Astrocyte of the cerebellum (primary cell): Measurements from ENCODE around the gene AJM1.
"Not testable (repeated sequence)": the region's sequence is repeated elsewhere in the genome, so short reads cannot be mapped to it uniquely, and the experiment has no call there.

Source experiments
- DNase-seq: peaks from one replicate; pipeline ENCODE4 v3.0.0-alpha.2; 2011; ENCODE audit warnings: low read depth
- H3K4me3 ChIP-seq: 2 replicates; pipeline ENCODE4 v1.5.1; 2011; ENCODE audit warnings: mild to moderate bottlenecking, low read depth, low read length, moderate library complexity
- in situ Hi-C: cut with HindIII; loops from 2 replicates; pipeline ENCODE4 v1.10.0; 2017; ENCODE audit warnings: low sequenced_read_pairs
- TF ChIP-seq, protein P1 (sequence below): IDR thresholded peaks from 2 replicates; pipeline ENCODE4 v1.5.1; 2012; ENCODE audit warnings: low read length, low read depth, moderate library complexity, mild to moderate bottlenecking; ENCODE audit errors: missing control alignments

The AJM1 gene

DNA sequence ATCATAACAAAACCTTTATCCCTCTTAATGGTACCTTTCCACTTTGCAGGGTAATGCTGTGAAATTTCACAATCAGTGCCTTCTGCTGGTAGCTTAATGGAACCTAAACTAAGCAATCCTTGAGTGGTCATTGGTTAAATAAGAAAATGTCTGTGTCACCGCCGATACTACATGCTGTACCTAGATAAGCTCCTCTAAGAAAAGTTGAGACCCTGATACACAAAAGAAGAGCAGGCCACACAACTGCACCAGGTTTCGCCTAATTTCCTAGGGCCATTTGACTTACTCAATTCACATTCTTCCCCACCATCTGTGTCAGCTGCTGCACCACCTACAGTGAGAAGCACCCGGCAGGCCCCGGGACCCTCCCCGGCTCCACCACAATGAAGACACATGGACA lies 32.9 kb downstream of the AJM1 start:
- DNase-seq: no peak
- H3K4me3 ChIP-seq: no peak overlapping the region
- in situ Hi-C loops: no loop called here
- TF ChIP-seq, protein P1, sequence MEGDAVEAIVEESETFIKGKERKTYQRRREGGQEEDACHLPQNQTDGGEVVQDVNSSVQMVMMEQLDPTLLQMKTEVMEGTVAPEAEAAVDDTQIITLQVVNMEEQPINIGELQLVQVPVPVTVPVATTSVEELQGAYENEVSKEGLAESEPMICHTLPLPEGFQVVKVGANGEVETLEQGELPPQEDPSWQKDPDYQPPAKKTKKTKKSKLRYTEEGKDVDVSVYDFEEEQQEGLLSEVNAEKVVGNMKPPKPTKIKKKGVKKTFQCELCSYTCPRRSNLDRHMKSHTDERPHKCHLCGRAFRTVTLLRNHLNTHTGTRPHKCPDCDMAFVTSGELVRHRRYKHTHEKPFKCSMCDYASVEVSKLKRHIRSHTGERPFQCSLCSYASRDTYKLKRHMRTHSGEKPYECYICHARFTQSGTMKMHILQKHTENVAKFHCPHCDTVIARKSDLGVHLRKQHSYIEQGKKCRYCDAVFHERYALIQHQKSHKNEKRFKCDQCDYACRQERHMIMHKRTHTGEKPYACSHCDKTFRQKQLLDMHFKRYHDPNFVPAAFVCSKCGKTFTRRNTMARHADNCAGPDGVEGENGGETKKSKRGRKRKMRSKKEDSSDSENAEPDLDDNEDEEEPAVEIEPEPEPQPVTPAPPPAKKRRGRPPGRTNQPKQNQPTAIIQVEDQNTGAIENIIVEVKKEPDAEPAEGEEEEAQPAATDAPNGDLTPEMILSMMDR: no peak

GRCh38 chr9:136876476-136876875 lies 34.2 kb downstream of the AJM1 start:
- in situ Hi-C loops: no loop called here

DNA sequence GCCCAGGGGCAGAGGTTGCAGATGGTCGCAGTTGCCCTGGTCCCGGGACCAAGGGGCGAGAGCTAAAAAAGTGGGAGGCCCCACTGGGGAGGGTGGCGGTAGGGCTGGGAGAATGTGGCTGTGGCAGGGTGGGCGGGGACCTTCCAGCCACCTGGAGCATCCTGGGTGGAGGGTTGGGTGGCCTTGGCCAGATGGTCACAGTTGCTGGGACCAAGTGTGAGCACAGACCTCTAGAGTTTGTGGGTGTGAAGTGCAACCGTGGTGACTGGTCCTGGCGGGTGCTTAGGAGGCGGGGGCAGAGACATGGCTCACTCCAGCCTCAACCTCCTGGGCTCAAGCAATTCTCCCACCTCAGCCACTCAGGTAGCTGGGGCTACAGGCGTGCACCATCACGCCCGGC lies 38.4 kb downstream of the AJM1 start:
- H3K4me3 ChIP-seq: no peak overlapping the region
- DNase-seq: no peak
- TF ChIP-seq, protein P1: no peak
- in situ Hi-C loops: loop anchor here (10.0 kb wide), 1 partner anchor 66 kb away; no protein-coding TSS in a partner anchor

More at GRCh38 chr9:136876476-136876875, 34.2 kb downstream of the AJM1 start:
- TF ChIP-seq, protein P1: no peak
- no peak for DNase-seq
- H3K4me3 ChIP-seq: no peak overlapping the region

DNA sequence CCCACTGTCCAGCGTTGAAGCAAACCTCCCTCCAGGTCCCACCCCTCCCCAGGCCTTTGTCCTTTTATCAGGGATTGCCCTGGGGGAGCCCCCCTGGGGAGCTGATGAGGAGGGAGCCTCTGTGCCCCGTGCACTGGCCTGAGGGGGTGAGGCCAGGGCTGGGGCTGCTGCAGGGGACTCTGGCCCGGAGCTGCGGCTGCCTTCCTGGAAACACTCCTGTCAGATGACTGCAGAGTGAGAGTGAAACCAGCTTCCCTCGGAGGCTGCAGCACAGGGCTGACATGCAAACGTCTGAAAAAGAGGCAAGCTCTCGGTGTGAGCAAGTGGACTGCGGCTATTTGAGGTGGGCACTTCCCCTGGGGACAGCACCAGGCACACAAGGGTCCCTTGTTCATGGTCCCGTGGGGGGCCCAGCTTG lies 39.4 kb downstream of the AJM1 start:
- H3K4me3 ChIP-seq: no peak overlapping the region
- no peak for DNase-seq
- in situ Hi-C loops: loop anchor here (10.0 kb wide), 1 partner anchor 67 kb away; no protein-coding TSS in a partner anchor
- TF ChIP-seq, protein P1: no peak

- in situ Hi-C loops: loop anchor here (10.0 kb wide), 1 partner anchor 68 kb away; no protein-coding TSS in a partner anchor
- TF ChIP-seq, protein P1: no peak
- DNase-seq: no peak
- no peak overlapping the region for H3K4me3 ChIP-seq
These were observed 40.0 kb downstream of the AJM1 start for GRCh38 chr9:136882109-136882946.

DNA sequence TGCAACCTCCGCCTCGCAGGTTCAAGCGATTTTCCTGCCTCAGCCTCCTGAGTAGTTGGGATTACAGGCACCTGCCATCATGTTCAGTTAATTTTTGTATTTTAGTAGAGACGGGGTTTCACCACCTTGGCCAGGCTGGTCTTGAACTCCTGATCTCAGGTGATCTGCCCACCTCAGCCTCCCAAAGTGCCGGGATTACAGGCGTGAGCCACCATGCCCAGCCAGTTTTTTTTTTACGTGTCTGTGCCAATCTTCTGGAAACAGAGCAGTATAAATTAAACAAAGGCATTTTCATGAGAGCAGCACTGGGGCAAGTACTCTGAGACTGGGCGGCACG lies 40.6 kb downstream of the AJM1 start:
- DNase-seq, H3K4me3 ChIP-seq: not testable (repeated sequence)
- in situ Hi-C loops: loop anchor here (10.0 kb wide), 1 partner anchor 68 kb away; no protein-coding TSS in a partner anchor

DNA sequence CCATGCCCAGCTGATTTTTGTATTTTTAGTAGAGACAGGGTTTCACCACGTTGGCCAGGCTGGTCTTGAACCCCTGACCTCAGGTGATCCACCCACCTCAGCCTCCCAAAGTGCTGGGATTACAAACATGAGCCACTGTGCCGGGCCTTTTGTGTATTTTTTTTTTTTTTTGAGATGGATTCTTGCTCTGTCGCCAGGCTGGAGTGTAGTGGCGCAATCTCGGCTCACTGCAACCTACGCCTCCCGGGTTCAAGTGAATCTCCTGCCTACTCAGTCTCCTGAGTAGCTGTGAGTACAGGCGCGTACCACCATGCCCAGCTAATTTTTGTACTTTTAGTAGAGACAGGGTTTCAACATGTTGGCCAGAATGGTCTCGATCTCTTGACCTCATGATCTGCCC lies 41.4 kb downstream of the AJM1 start:
- DNase-seq: not testable (repeated sequence)
- in situ Hi-C loops: loop anchor here (10.0 kb wide), 1 partner anchor 69 kb away; no protein-coding TSS in a partner anchor

More for the DNA sequence above, 41.4 kb downstream of the AJM1 start:
- H3K4me3 ChIP-seq: not testable (repeated sequence)
